Fibroblast of lung (primary cell): ENCODE measurements around the gene CTSZ. TPM values are rescaled to one million over a fixed set of nuclear protein-coding genes. Genes with fewer than 3 reads are reported as not detected.

Experiments used
- DNase-seq, 2 donors: peaks; one replicate each; pipeline versions ENCODE4 v3.0.0 to v3.0.0-alpha.2; 2010; ENCODE audit warnings: low read depth in 2 of 2
- H2AFZ ChIP-seq: 2 replicates; pipeline ENCODE4 v1.5.1; 2012; ENCODE audit warnings: low read length, control low read depth, inconsistent platforms
- H3K27ac ChIP-seq: 2 replicates; pipeline ENCODE4 v1.5.1; 2011; ENCODE audit warnings: low read length, control low read depth; ENCODE audit not compliant: insufficient read depth
- H3K27me3 ChIP-seq: 2 replicates; pipeline ENCODE4 v1.5.1; 2011; ENCODE audit warnings: mild to moderate bottlenecking, low read length; ENCODE audit not compliant: control insufficient read depth, insufficient read depth
- H3K36me3 ChIP-seq: 2 replicates; pipeline ENCODE4 v1.5.1; 2011; ENCODE audit warnings: low read length; ENCODE audit not compliant: control insufficient read depth, insufficient read depth
- H3K4me1 ChIP-seq: 2 replicates; pipeline ENCODE4 v1.5.1; 2011; ENCODE audit warnings: low read length; ENCODE audit not compliant: control insufficient read depth, insufficient read depth; ENCODE audit errors: extremely low read depth
- H3K4me2 ChIP-seq: 2 replicates; pipeline ENCODE4 v1.5.1; 2011; ENCODE audit warnings: low read length, control low read depth; ENCODE audit not compliant: insufficient read depth; ENCODE audit errors: extremely low read depth
- H3K4me3 ChIP-seq, 4 experiments: fragments of 200-600 bp in 1 of 4; sonication (generic) in 1 of 4; replicated peaks in 1 of 4; 2 replicates each; pipeline ENCODE4 v1.5.1; 2011 to 2016; ENCODE audit warnings: low read length in 4 of 4, low read depth in 3 of 4, mild to moderate bottlenecking in 3 of 4, control low read depth in 2 of 4, inconsistent platforms in 1 of 4, mixed read lengths in 1 of 4; ENCODE audit not compliant: insufficient read depth in 1 of 4; ENCODE audit errors: control extremely low read depth in 1 of 4
- H3K79me2 ChIP-seq: 2 replicates; pipeline ENCODE4 v1.5.1; 2012; ENCODE audit warnings: mild to moderate bottlenecking, low read length, inconsistent platforms; ENCODE audit not compliant: control insufficient read depth, insufficient read depth
- H3K9ac ChIP-seq: 2 replicates; pipeline ENCODE4 v1.5.1; 2011; ENCODE audit warnings: mild to moderate bottlenecking, low read length, control low read depth; ENCODE audit not compliant: insufficient read depth
- H3K9me3 ChIP-seq: 2 replicates; pipeline ENCODE4 v1.5.1; 2012; ENCODE audit warnings: low read depth, low read length; ENCODE audit not compliant: control insufficient read depth, insufficient read depth
- H4K20me1 ChIP-seq: 2 replicates; pipeline ENCODE4 v1.5.1; 2011; ENCODE audit warnings: low read length; ENCODE audit not compliant: control insufficient read depth, insufficient read depth; ENCODE audit errors: extremely low read depth
- CTCF ChIP-seq, 2 donors: IDR thresholded peaks in 1 of 2; conservative IDR thresholded peaks in 1 of 2; 1 replicate in 1 of 2; 2 replicates in 1 of 2; pipeline ENCODE4 v1.5.1; 2011 to 2012; ENCODE audit warnings: low read length in 2 of 2, control low read depth in 1 of 2, inconsistent platforms in 1 of 2, low read depth in 1 of 2, mild to moderate bottlenecking in 1 of 2
- EZH2 ChIP-seq: IDR thresholded peaks from 2 replicates; pipeline ENCODE4 v1.5.1; 2012; ENCODE audit warnings: low read length, control low read depth, mild to moderate bottlenecking; ENCODE audit errors: missing control alignments
- polyA plus RNA-seq, 2 donors: library from polyadenylated mRNA; depleted of rRNA in 1 of 2; stranded (reverse) in 1 of 2; unstranded in 1 of 2; fragments of >200 nt; gene quantifications; 2 replicates each; pipeline ENCODE4 v1.2.1, GENCODE V29; 2011 to 2012; ENCODE audit warnings: missing spikeins in 1 of 2
- total RNA-seq: library from RNA; depleted of rRNA; stranded (reverse); fragments of >200 nt; gene quantifications from 2 replicates; pipeline ENCODE4 v1.2.1, GENCODE V29; 2014

The CTSZ gene
- total and polyA plus RNA-seq, 2 donors (not counting 1 experiment from before 2014, with no cell fraction given) = 201 to 250 TPM

GRCh38 chr20:58987790-58988564, 19.1 kb downstream of the CTSZ start:
- Histone ChIP-seq H2AFZ (no peak overlapping the region), H3K9me3 (no peaks in the 10 kb centered on the region), H3K9ac (no peak overlapping the region), H4K20me1 (no peaks in the 10 kb centered on the region), H3K79me2 (peaks cover 21% of the 10 kb centered on the region), H3K4me1 (no peaks in the 10 kb centered on the region), H3K36me3 (peaks cover 14% of the 10 kb centered on the region), H3K4me3 (no peak overlapping the region), H3K27ac (no peak overlapping the region), H3K4me2 (no peak overlapping the region), H3K27me3 (no peaks in the 10 kb centered on the region)
- TF ChIP-seq CTCF (conservative IDR thresholded peaks at IDR 0.05 in 1 of 2, IDR thresholded peaks at IDR 0.05 in 1 of 2; ENCODE audit: low read depth in 1 of 2, low read length in 2 of 2) (no peak), EZH2 (no peak)
- DNase-seq = no peak

GRCh38 chr20:58986968-58987517, 20.0 kb downstream of the CTSZ start:
- no peak for DNase-seq
- TF ChIP-seq CTCF (conservative IDR thresholded peaks at IDR 0.05 in 1 of 2, IDR thresholded peaks at IDR 0.05 in 1 of 2; ENCODE audit: low read depth in 1 of 2, low read length in 2 of 2) (no peak), EZH2 (no peak)
- Histone ChIP-seq H3K36me3 (peaks cover 14% of the 10 kb centered on the region), H3K9ac (no peak overlapping the region), H3K27ac (no peak overlapping the region), H3K27me3 (no peaks in the 10 kb centered on the region), H4K20me1 (no peaks in the 10 kb centered on the region), H3K4me3 (no peak overlapping the region), H3K4me1 (no peaks in the 10 kb centered on the region), H3K79me2 (peaks cover 31% of the 10 kb centered on the region), H2AFZ (no peak overlapping the region), H3K9me3 (no peaks in the 10 kb centered on the region), H3K4me2 (no peak overlapping the region)

GRCh38 chr20:58986286-58986967, 20.6 kb downstream of the CTSZ start:
- Histone ChIP-seq H4K20me1 (no peaks in the 10 kb centered on the region), H3K9ac (no peak overlapping the region), H3K79me2 (peaks cover 36% of the 10 kb centered on the region), H3K9me3 (no peaks in the 10 kb centered on the region), H3K27ac (no peak overlapping the region), H3K4me3 (no peak overlapping the region), H2AFZ (no peak overlapping the region), H3K4me1 (no peaks in the 10 kb centered on the region), H3K36me3 (peaks cover 14% of the 10 kb centered on the region), H3K4me2 (no peak overlapping the region), H3K27me3 (no peaks in the 10 kb centered on the region)
- no peak for TF ChIP-seq CTCF (conservative IDR thresholded peaks at IDR 0.05 in 1 of 2, IDR thresholded peaks at IDR 0.05 in 1 of 2; ENCODE audit: low read depth in 1 of 2, low read length in 2 of 2)
- no peak for TF ChIP-seq EZH2
- no peak for DNase-seq
